ENCODE results near the gene SUN2. TPM values are rescaled to one million over a fixed set of nuclear protein-coding genes. Genes with fewer than 3 reads are reported as not detected.

Gene SUN2
- total RNA-seq (2013; cell fraction: nucleolus; rRNA removed), result 163 and 168 TPM in 2 replicates
- total RNA-seq (2014; rRNA removed), result 69.8 and 87.5 TPM in 2 replicates
- total RNA-seq (2014; rRNA removed; fragmentation: Illumina TruSeq; extraction: Trizol), result 30.6 and 33.1 TPM in 2 replicates
- 93.4 and 107 TPM in 2 replicates for total RNA-seq (2021)
- polyA plus RNA-seq (2011; ENCODE audit: low read depth), result 26.3 TPM
- 18.6 and 38.7 TPM in 2 replicates for polyA plus RNA-seq (2011; rRNA removed)
- polyA plus RNA-seq (2011; cell fraction: cytosol; rRNA removed), result 48.0 and 68.9 TPM in 2 replicates
- 156 and 202 TPM in 2 replicates for polyA plus RNA-seq (2011; cell fraction: nucleus; rRNA removed)
- 56.9 and 62.2 TPM in 2 replicates for polyA plus RNA-seq (2012)
- 8.7 and 26.2 TPM in 2 replicates for polyA plus RNA-seq (2014; fragmentation: Illumina TruSeq; extraction: Trizol)
- polyA plus RNA-seq (2014; fragmentation: Nextera tagmentation; extraction: Ambion mirVana), result under 1 TPM; 0.18 to 0.95 TPM
- 78.0 and 103 TPM in 2 replicates for polyA plus RNA-seq (2014; rRNA removed)
- 10 to 100 TPM; 10.4 to 40.8 TPM for polyA plus RNA-seq (2016; fragmentation: Nextera tagmentation; extraction: Ambion mirVana)
- 49.2 and 105 TPM in 2 replicates for polyA minus RNA-seq (2011; rRNA and poly(A)+ RNA removed)
- polyA minus RNA-seq (2011; cell fraction: cytosol; rRNA and poly(A)+ RNA removed), result 31.7 and 37.9 TPM in 2 replicates
- polyA minus RNA-seq (2011; cell fraction: nucleus; rRNA and poly(A)+ RNA removed), result 52.8 and 89.5 TPM in 2 replicates
- percentile 64 among the genes with signal in this experiment for Bru-seq, nascent RNA
- percentile 76 among the genes with signal in this experiment for BruChase-seq, experiment 1, labeled RNA remaining after a 6-hour chase
- BruChase-seq, experiment 2, labeled RNA remaining after a 2-hour chase, result percentile 69 among the genes with signal in this experiment
- long read RNA-seq, experiment 1, partial matches to known transcripts, result 5 of 10 reads
- long read RNA-seq, experiment 1, other reads (novel, unspliced or antisense), result 5 of 10 reads
- long read RNA-seq, experiment 2, partial matches to known transcripts, result 0 of 2 reads
- long read RNA-seq, experiment 2, other reads (novel, unspliced or antisense), result 2 of 2 reads

DNA sequence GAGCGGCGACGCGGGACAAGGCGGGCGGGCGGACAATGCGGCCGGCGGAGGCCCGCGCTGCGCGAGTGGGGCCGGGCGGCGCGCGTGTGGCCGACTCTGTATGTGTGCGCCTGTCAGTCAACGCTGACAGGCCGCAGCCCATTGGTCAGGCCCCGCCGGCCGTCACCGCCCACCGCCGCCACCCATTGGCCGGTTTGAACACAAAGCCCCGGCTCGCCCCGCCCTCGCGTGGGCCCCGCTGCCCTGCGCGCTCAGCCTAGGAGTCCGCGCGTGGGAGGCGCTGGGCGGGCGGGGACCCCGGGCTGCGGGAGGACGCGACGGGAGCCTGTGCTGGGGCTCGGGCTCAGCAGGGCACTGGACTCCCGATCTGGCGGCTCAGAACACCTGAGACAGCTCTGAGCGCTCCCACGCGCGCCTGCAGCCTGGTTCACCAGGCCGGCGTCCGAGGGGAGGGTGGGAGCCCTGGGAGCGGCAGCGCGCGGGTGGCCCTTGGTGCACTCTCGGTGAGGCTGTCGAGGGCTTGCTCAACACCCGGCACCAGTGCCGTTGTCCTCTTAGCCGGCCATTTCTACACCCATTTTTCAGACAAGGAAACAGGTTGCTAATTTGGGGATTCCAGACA is at the start of gene SUN2:
SUN2 (minus strand) TSS at position 88 of the 622 bp plus-strand sequence. CDS start 3,370 bp downstream, outside the sequence.
- in situ Hi-C loops (cut with MboI) (no loop called here), intact Hi-C loops (cut with micrococcal nuclease; ENCODE audit: unreplicated experiment) (loop anchor here (1.0 to 10.0 kb wide), 3 partner anchors 38 to 911 kb away; partner anchors contain the start of genes ANKRD54, DNAL4, EIF3L and GTPBP1)
- peak within 1 kb of the TSS; percentile 90 for H3K27ac ChIP-seq (ENCODE audit: control insufficient read depth, insufficient read depth)
- H3K9me3 ChIP-seq (replicated peaks; ENCODE audit: control insufficient read depth, insufficient read depth, low read length), result no peaks in the 10 kb centered on the region
- under 1% methylated on average over 60 of the region's 68 CpGs for WGBS (ENCODE audit: insufficient coverage, insufficient replicate concordance, low lambda C conversion rate, missing lambda C conversion rate)
- no peaks in the 10 kb centered on the region for H3K27me3 ChIP-seq (replicated peaks in 1 of 2; ENCODE audit: control insufficient read depth in 2 of 2, insufficient read depth in 2 of 2, low read length in 1 of 2)
- H3K36me3 ChIP-seq (ENCODE audit: control insufficient read depth in 2 of 2, insufficient read depth in 2 of 2, low read length in 1 of 2), result peaks cover 0 to 6% of the 10 kb centered on the region in 2 experiments; a peak in 3 of 4 replicates
- ChIA-PET POLR2A (interaction anchor here (1.0 to 3.3 kb wide), 3 partner anchors 9 to 58 kb away, joined by 3 to 15 read pairs (median 4); partner anchors contain the start of gene GTPBP1), CTCF (interaction anchor here (0.9 to 7.5 kb wide), 4 partner anchors 10 to 114 kb away, joined by 3 to 42 read pairs (median 6); no protein-coding TSS in a partner anchor), RAD21 (ENCODE audit: unreplicated experiment) (interaction anchor here (1.0 to 2.0 kb wide), 3 partner anchors 10 to 50 kb away, joined by 3 to 5 read pairs (median 3); partner anchors contain the start of gene GTPBP1), SMC1A (ENCODE audit: uncharacterized antibody, unreplicated experiment) (interaction anchor here (0.9 to 2.0 kb wide), 2 partner anchors 13 to 31 kb away, joined by 3 to 5 read pairs; no protein-coding TSS in a partner anchor)
- peaks cover 53% of the 10 kb centered on the region for H3K79me2 ChIP-seq (ENCODE audit: control insufficient read depth, insufficient read depth, low read length)
- H3K9ac ChIP-seq (ENCODE audit: control insufficient read depth, insufficient read depth, low read length), result peak within 1 kb of the TSS; percentile 82
- peak within 1 kb of the TSS; percentile 37 for H2AFZ ChIP-seq (ENCODE audit: control insufficient read depth, low read depth, low read length)
- no peaks in the 10 kb centered on the region for H4K20me1 ChIP-seq (ENCODE audit: control insufficient read depth, insufficient read depth)
- FAIRE-seq, result peak; percentile 80
- H3K4me3 ChIP-seq, result peak within 1 kb of the TSS; percentile 91
- peak; percentile 53 for DNase-seq (ENCODE audit: low read depth, low spot score)
- H3K4me2 ChIP-seq (ENCODE audit: control insufficient read depth, insufficient read depth), result peak within 1 kb of the TSS; percentile 90
- no TSS peak for BruUV-seq (replicated peaks)
- H3K4me1 ChIP-seq (ENCODE audit: control insufficient read depth, insufficient read depth, low read length), result peaks cover 44% of the 10 kb centered on the region
- peak; percentile 77 for ATAC-seq
- peak; percentile 60; the same call in 1 of the 2 replicates for TF ChIP-seq CREB1 (IDR thresholded peaks at IDR 0.05; ENCODE audit: low read depth)
- no peak; the same call in 1 of the 2 replicates for TF ChIP-seq ZNF207 (IDR thresholded peaks at IDR 0.05; ENCODE audit: borderline replicate concordance)
- peak; percentile 68; the same call in 1 of the 2 replicates for TF ChIP-seq CHD2 (IDR thresholded peaks at IDR 0.05; ENCODE audit: borderline replicate concordance, low read depth, low read length)
- no peak; the same call in 1 of the 2 replicates for TF ChIP-seq ASH2L (IDR thresholded peaks at IDR 0.05; ENCODE audit: borderline replicate concordance, low read depth)
- TF ChIP-seq SREBF2 (IDR thresholded peaks at IDR 0.05; ENCODE audit: low read length), result no peak
- peak; percentile 84 for TF ChIP-seq NFYB (IDR thresholded peaks at IDR 0.05; ENCODE audit: insufficient read depth, low read depth, low read length)
- TF ChIP-seq E2F4 (IDR thresholded peaks at IDR 0.05; ENCODE audit: low read depth, low read length), result peak; percentile 27; the same call in 1 of the 2 replicates
- TF ChIP-seq NKRF (conservative IDR thresholded peaks at IDR 0.05), result peak; percentile 37; the same call in 1 of the 2 replicates
- no peak for TF ChIP-seq KAT2A (conservative IDR thresholded peaks at IDR 0.05; ENCODE audit: control insufficient read depth, low read depth, low read length)
- TF ChIP-seq CBX5 (IDR thresholded peaks at IDR 0.05; ENCODE audit: low read depth), result no peak
- TF ChIP-seq EZH2 (IDR thresholded peaks at IDR 0.05; ENCODE audit: borderline replicate concordance, control insufficient read depth, low read depth, low read length), result no peak
- no peak for TF ChIP-seq RAD21 (IDR thresholded peaks at IDR 0.05; ENCODE audit: insufficient read depth, low read depth, low read length)
- TF ChIP-seq SUPT20H (IDR thresholded peaks at IDR 0.05; ENCODE audit: borderline replicate concordance, control insufficient read depth, low read depth, low read length), result no peak
- no peak for TF ChIP-seq ETV6 (conservative IDR thresholded peaks at IDR 0.05 in 1 of 2, IDR thresholded peaks at IDR 0.05 in 1 of 2; ENCODE audit: borderline replicate concordance in 1 of 2, low read depth in 1 of 2)
- TF ChIP-seq ZNF217 (IDR thresholded peaks at IDR 0.05), result no peak

Data from GM12878 (cell line).